IMR-90 (cell line): ENCODE measurements around the gene ACSS1. TPM values are rescaled to one million over a fixed set of nuclear protein-coding genes. Genes with fewer than 3 reads are reported as not detected.
"Not testable (repeated sequence)": the region's sequence is repeated elsewhere in the genome, so short reads cannot be mapped to it uniquely, and the experiment has no call there.

Experiments
- ATAC-seq: fragments of 200-7000 bp; cut with Tn5 transposase; 2 replicates; pipeline ENCODE4 v1.9.1; 2020; ENCODE audit warnings: low read depth, mild to moderate bottlenecking, moderate library complexity
- BruUV-seq: library from RNA; stranded (reverse); fragments of 400-500 nt; replicated peaks from 2 replicates; lab custom pipeline; 2021; lab: Mats Ljungman, UMichigan
- CTCF ChIA-PET: fragments of 300-600 bp; formaldehyde crosslinking; extraction: SDS; loops from one replicate; lab custom pipeline; 2021; ENCODE audit warnings: antibody characterized with exemption; lab: Yijun Ruan, JAX
- POLR2A ChIA-PET: fragments of 300-600 bp; sonication (Branson Sonifier 250); formaldehyde crosslinking; loops from one replicate; lab custom pipeline; 2022; ENCODE audit warnings: antibody characterized with exemption; ENCODE audit not compliant: unreplicated experiment; lab: Charles Lee
- DNase-seq: peaks from one replicate; pipeline ENCODE4 v3.0.0; 2013
- H2AFZ ChIP-seq: replicated peaks from 2 replicates; pipeline ENCODE3; 2013; ENCODE audit warnings: low read length, mild to moderate bottlenecking; ENCODE audit not compliant: poor library complexity
- H2AK5ac ChIP-seq: 2 replicates; pipeline ENCODE4 v1.6.1; 2013; ENCODE audit warnings: low read depth, low read length, inconsistent platforms
- H2AK9ac ChIP-seq: replicated peaks from 2 replicates; pipeline ENCODE3; 2013; ENCODE audit warnings: mild to moderate bottlenecking, low read depth, low read length, moderate library complexity; ENCODE audit not compliant: poor library complexity
- H2BK120ac ChIP-seq: 2 replicates; pipeline ENCODE4 v1.6.1; 2013; ENCODE audit warnings: low read depth, low read length, inconsistent platforms
- H2BK15ac ChIP-seq: 3 replicates; pipeline ENCODE4 v1.6.1; 2013; ENCODE audit warnings: low read depth, low read length, inconsistent platforms
- H2BK20ac ChIP-seq: 2 replicates; pipeline ENCODE4 v1.6.1; 2013; ENCODE audit warnings: low read depth, mild to moderate bottlenecking, inconsistent platforms, low read length, moderate library complexity
- H2BK5ac ChIP-seq: 2 replicates; pipeline ENCODE4 v1.6.1; 2013; ENCODE audit warnings: mild to moderate bottlenecking, low read depth, low read length, inconsistent platforms; ENCODE audit not compliant: poor library complexity, severe bottlenecking
- H3K14ac ChIP-seq: replicated peaks from 2 replicates; pipeline ENCODE4 v1.6.1; 2013; ENCODE audit warnings: low read depth, low read length, inconsistent platforms
- H3K18ac ChIP-seq: 2 replicates; pipeline ENCODE4 v1.6.1; 2013; ENCODE audit warnings: low read depth, low read length, control low read depth
- H3K23ac ChIP-seq: 2 replicates; pipeline ENCODE4 v1.6.1; 2013; ENCODE audit warnings: low read depth, low read length, inconsistent platforms
- H3K27ac ChIP-seq: 2 replicates; pipeline ENCODE4 v1.5.1; 2013; ENCODE audit warnings: mild to moderate bottlenecking, control low read depth, low read length; ENCODE audit not compliant: insufficient read depth
- H3K27me3 ChIP-seq: 2 replicates; pipeline ENCODE4 v1.6.1; 2013; ENCODE audit warnings: low read length; ENCODE audit not compliant: control insufficient read depth, insufficient read depth
- H3K36me3 ChIP-seq: 2 replicates; pipeline ENCODE4 v1.6.1; 2013; ENCODE audit warnings: low read length, mixed read lengths; ENCODE audit not compliant: control insufficient read depth, insufficient read depth
- H3K4ac ChIP-seq: 2 replicates; pipeline ENCODE4 v1.6.1; 2013; ENCODE audit warnings: low read depth, low read length, inconsistent platforms
- H3K4me1 ChIP-seq: 2 replicates; pipeline ENCODE4 v1.6.1; 2013; ENCODE audit warnings: low read length, mixed read lengths; ENCODE audit not compliant: control insufficient read depth, insufficient read depth
- H3K4me2 ChIP-seq: 2 replicates; pipeline ENCODE4 v1.6.1; 2013; ENCODE audit warnings: low read depth, mild to moderate bottlenecking, control low read depth, low read length, moderate library complexity
- H3K4me3 ChIP-seq: 2 replicates; pipeline ENCODE4 v1.5.1; 2013; ENCODE audit warnings: low read depth, mild to moderate bottlenecking, control low read depth, low read length, moderate library complexity; ENCODE audit not compliant: insufficient read depth
- H3K56ac ChIP-seq: 2 replicates; pipeline ENCODE4 v1.6.1; 2013; ENCODE audit warnings: low read length, inconsistent platforms; ENCODE audit not compliant: insufficient read depth; ENCODE audit errors: extremely low read depth
- H3K79me1 ChIP-seq, 2 experiments: 2 replicates each; pipeline ENCODE4 v1.6.1; 2013; ENCODE audit warnings: low read length in 2 of 2, inconsistent platforms in 1 of 2, low read depth in 1 of 2
- H3K9ac ChIP-seq: 2 replicates; pipeline ENCODE4 v1.6.1; 2013; ENCODE audit warnings: low read depth, low read length, control low read depth
- H3K9me1 ChIP-seq: 2 replicates; pipeline ENCODE4 v1.6.1; 2013; ENCODE audit warnings: low read length, inconsistent platforms; ENCODE audit not compliant: insufficient read depth
- H3K9me3 ChIP-seq: 2 replicates; pipeline ENCODE4 v1.6.1; 2013; ENCODE audit warnings: low read length; ENCODE audit not compliant: control insufficient read depth, insufficient read depth
- H4K20me1 ChIP-seq: 2 replicates; pipeline ENCODE4 v1.6.1; 2013; ENCODE audit warnings: low read length, inconsistent platforms; ENCODE audit not compliant: insufficient read depth
- H4K5ac ChIP-seq: 2 replicates; pipeline ENCODE4 v1.6.1; 2013; ENCODE audit warnings: mild to moderate bottlenecking, low read depth, low read length, control low read depth
- H4K8ac ChIP-seq, 2 experiments: 2 replicates each; pipeline ENCODE4 v1.6.1; 2013; ENCODE audit warnings: low read depth in 2 of 2, low read length in 2 of 2, control low read depth in 1 of 2, inconsistent platforms in 1 of 2
- H4K91ac ChIP-seq: 2 replicates; pipeline ENCODE4 v1.6.1; 2013; ENCODE audit warnings: low read depth, low read length, inconsistent platforms; ENCODE audit not compliant: insufficient read depth
- WGBS, 2 experiments: methylation state at CpG; one replicate each; pipeline versions ENCODE4 v1.1.5 to v1.1.7; 2013; ENCODE audit warnings: missing lambda C conversion rate in 2 of 2; ENCODE audit not compliant: insufficient read length in 1 of 2; ENCODE audit errors: extremely low coverage in 2 of 2; 5-methylcytosine and 5-hydroxymethylcytosine counted together
- dilution Hi-C: fragments of 300-500 bp; cut with HindIII; formaldehyde crosslinking; loops from one replicate; pipeline ENCODE4 v1.14.3; 2018; ENCODE audit warnings: low sequenced_read_pairs; ENCODE audit not compliant: unreplicated experiment
- in situ Hi-C: fragments of 300-500 bp; cut with MboI; formaldehyde crosslinking; loops from 3 replicates; pipeline ENCODE4 v1.14.3; 2019; ENCODE audit warnings: low sequenced_read_pairs, inconsistent platforms, mixed read lengths
- intact Hi-C: fragments of 100-400 bp; cut with micrococcal nuclease; formaldehyde crosslinking; loops from 2 replicates; pipeline ENCODE4 v1.10.0; 2022
- polyA plus RNA-seq, 3 experiments: library from polyadenylated mRNA; depleted of rRNA; stranded (reverse); fragments of >200 nt; gene quantifications; 2 replicates each; pipeline ENCODE4 v1.2.3, GENCODE V29; 2012; ENCODE audit warnings: low replicate concordance in 1 of 3
- total RNA-seq: library from RNA; depleted of rRNA; stranded (reverse); fragments of >200 nt; gene quantifications from 2 replicates; pipeline ENCODE4 v1.2.3, GENCODE V29; 2012

Gene ACSS1
- total and polyA plus RNA-seq, 2 of the 4 experiments (the other 2 are of a cell fraction): 0.72 to 1.2 TPM

DNA sequence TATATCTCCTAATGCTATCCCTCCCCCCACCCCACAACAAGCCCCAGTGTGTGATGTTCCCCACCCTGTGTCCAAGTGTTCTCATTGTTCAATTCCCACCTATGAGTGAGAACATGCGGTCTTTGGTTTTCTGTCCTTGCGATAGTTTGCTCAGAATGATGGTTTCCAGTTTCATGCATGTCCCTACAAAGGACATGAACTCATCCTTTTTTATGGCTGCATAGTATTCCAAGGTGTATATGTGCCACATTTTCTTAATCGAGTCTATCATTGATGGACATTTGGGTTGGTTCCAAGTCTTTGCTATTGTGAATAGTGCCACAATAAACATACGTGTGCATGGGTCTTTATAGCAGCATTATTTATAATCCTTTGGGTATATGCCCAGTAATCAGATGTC is 56.6 kb downstream of the ACSS1 start:
- H3K4ac ChIP-seq, H3K18ac ChIP-seq, H2AK5ac ChIP-seq, H3K36me3 ChIP-seq, H2BK15ac ChIP-seq, H3K4me3 ChIP-seq, H3K56ac ChIP-seq, H3K14ac ChIP-seq, H3K4me2 ChIP-seq, H3K9me1 ChIP-seq, H2AK9ac ChIP-seq, H4K91ac ChIP-seq, H3K27ac ChIP-seq, BruUV-seq, dilution Hi-C loops, H4K5ac ChIP-seq, H4K20me1 ChIP-seq, H3K4me1 ChIP-seq, CTCF ChIA-PET, DNase-seq, H3K9me3 ChIP-seq, H3K23ac ChIP-seq, ATAC-seq, H2BK120ac ChIP-seq, POLR2A ChIA-PET, H2BK5ac ChIP-seq, H2AFZ ChIP-seq, H2BK20ac ChIP-seq, H4K8ac ChIP-seq, H3K9ac ChIP-seq, H3K79me1 ChIP-seq: not testable (repeated sequence)
- peaks cover 29% of the 10 kb centered on the region for H3K27me3 ChIP-seq
- intact Hi-C loops: loop anchor here (2.0 kb wide), 1 partner anchor 39 kb away; no protein-coding TSS in a partner anchor
- in situ Hi-C loops: loop anchor here (10.0 kb wide), 1 partner anchor 173 kb away; no protein-coding TSS in a partner anchor
- no CpG with 5 or more reads among the region's 4 CpGs for WGBS, 2 experiments
